Measurements from ENCODE around the gene AP5Z1.
A peak's percentile ranks its signal among the peaks of the same experiment; 100 is the strongest.

Gene AP5Z1

GRCh38 chr7:4745971-4746919 is 29.2 kb upstream of the AP5Z1 start:
- peak; percentile 25 for DNase-seq (ENCODE audit: low spot score)

DNA sequence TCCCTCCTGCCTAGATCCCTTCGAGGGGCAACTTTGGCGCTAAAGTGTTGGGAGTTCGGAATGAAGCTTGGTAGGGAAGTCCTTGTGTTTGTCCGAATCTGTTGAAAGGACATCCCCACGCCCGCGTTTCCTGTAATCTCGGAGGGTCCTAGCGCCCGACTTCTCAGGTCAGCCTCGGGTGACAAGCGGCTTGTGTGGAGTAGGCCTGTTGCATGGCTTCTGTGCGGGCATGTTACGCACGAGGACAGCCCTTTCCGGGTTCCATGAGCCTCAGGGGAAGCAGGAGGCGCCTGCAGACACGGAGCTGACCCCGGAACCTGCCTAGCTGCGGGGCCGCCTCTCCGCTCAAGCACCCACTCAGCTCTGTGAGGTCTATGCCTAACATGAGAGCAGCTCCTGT is 28.4 kb upstream of the AP5Z1 start:
- no peak for DNase-seq (ENCODE audit: low spot score)

- DNase-seq (ENCODE audit: low spot score) = no peak
Measured at GRCh38 chr7:4747746-4748145, 27.7 kb upstream of the AP5Z1 start.

DNA sequence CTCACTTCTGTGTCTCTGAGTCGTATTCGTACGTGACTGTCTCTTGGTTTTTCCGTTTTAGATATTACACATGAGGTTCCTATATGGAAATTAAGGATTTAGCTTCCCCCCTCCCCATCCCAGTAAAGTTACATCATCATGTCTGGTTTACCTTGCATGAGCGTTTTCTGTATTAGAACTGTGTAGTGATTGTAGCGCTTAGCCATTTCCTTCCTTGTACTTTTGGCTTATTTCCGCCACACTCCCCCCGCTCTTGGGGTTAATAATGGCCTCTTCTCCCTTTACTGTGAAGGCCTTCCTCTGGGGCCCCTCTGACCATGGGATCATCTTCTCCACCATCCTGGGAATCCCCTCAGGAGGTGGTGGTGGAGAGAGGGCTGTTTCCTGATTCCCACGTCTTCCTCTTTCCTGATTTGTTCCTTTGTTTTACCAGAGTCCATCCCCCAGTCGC is 27.2 kb upstream of the AP5Z1 start:
- no peak for DNase-seq (ENCODE audit: low spot score)

GRCh38 chr7:4749363-4749762 is 26.1 kb upstream of the AP5Z1 start:
- DNase-seq (ENCODE audit: low spot score) = no peak

DNA sequence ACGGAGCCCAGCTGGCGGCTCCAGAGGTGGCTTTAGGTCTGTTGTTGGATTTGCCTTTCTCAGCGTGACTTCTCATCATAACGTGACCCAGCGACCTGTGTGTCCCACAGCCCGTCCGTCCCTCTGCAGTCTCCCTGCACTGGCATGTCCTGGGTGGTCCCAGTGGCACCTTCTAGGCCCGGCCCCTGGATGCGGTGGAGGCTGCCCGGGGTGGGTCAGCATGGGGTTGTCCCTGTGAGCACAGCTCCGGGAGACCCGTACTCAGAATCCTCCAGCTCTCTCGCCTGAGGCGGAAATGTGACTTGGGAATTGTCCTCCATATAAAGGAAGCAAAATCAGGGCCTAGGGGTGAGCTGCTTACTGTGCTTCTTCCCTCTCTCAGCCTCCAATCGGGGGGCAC is 25.6 kb upstream of the AP5Z1 start:
- DNase-seq (ENCODE audit: low spot score) = no peak

DNA sequence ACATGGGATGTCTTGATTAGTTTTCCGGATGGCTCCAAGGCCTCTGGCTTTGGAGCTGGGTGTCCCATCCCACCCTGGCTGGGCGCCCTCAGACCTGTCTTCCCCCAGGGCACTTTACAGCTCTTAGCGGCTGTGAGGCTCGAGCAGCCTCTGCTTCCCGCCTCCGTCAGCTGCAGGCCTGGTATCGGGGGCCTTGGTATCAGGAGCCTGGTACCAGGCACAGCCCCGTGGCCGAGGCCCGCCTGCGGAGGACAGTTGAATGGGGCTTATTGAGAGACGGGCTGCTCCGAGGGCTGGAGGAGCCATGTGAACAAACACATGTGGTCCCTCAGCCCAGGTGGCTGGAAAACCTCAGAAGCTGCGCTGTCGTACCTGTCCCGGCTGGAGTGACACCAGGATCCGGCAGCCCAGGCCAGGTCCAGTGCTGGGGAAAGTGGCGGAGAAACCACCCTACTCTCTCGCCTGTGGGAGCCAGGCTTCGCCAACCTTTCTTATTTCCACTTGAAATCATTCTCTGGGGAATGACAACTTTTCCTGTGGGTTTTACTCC is 23.9 kb upstream of the AP5Z1 start:
- DNase-seq (ENCODE audit: low spot score) = no peak

- peak; percentile 82 for DNase-seq (ENCODE audit: low spot score)
Measured at GRCh38 chr7:4753598-4754432, 21.6 kb upstream of the AP5Z1 start.

DNA sequence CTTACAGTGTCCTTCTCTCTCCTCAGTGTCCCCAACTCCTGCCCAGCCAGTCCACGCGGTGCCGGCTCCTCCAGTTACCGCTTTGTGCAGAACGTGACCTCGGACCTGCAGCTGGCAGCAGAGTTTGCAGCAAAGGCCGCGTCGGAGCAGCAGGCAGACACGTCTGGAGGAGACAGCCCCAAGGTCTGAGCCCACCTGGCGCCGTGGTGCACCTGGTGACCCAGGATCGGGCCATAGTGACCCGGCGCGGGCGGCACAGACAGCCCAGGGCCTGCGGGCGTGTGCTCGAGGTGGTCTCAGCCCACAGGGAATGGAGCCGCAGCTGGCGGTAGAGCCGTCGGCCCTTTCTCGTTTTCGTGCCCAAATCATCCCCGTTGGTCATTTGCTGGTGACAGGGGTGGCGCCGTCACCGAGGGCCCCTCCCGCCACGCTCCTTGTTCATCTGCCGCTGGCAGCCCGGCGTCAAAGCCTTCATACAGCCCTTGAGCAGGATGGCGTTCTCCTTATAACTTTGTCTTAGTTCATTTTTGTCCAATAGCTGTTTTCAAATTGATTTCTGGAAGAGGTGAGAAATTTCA is 20.9 kb upstream of the AP5Z1 start:
- DNase-seq (ENCODE audit: low spot score) = no peak

DNA sequence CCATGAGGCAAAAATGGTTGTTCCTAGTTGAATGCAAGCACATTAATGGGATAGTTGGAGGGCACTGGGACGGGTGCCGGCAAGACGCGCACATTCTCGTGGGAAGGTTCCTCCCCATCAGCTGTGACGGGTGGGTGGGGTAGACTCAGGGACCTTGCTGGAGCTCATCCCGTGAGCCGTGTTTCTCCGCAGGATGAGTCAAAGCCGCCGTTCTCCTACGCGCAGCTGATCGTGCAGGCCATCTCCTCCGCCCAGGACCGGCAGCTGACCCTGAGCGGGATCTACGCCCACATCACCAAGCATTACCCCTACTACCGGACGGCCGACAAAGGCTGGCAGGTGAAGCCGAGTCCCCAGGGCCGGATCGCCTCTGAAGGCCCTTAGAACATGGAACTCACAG is 20.4 kb upstream of the AP5Z1 start:
- no peak for DNase-seq (ENCODE audit: low spot score)

DNA sequence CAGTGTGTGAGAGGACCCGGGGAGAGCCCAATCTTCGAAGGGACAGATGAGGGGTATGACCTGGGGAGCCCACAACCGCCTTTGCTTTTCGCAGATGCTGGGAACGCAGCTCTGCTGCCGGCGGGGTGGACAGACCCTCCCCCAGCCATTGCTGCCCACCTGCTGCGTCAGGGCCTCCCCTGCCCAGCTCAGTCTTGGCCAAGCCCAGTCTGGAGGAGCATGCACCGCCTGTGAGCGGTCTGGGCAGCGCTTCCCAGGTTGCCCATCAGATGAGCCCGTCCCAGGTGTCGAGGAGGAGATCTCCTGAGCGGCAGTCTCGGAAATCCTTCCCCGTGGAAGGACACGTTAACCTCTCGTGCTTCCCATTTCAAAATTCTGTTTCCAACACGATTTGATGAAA is 17.3 kb upstream of the AP5Z1 start:
- no peak for DNase-seq (ENCODE audit: low spot score)

GRCh38 chr7:4758791-4759190 is 16.6 kb upstream of the AP5Z1 start:
- DNase-seq (ENCODE audit: low spot score) = no peak

DNA sequence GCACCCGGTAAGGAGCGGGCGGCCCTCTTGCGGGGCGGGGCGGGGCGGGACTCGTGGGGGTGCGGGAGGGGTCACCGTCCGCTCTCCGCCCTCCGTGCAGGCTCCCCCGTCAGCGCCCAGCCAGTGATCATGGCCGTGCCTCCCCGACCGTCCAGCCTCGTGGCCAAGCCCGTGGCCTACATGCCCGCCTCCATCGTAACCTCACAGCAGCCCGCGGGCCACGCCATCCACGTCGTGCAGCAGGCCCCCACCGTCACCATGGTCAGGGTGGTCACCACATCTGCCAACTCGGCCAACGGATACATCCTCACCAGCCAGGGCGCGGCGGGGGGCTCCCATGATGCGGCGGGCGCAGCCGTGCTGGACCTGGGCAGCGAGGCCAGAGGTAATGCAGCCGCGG is 16.2 kb upstream of the AP5Z1 start:
- no peak for DNase-seq (ENCODE audit: low spot score)

GRCh38 chr7:4760952-4761351 is 14.5 kb upstream of the AP5Z1 start:
- DNase-seq (ENCODE audit: low spot score) = no peak

- no peak for DNase-seq (ENCODE audit: low spot score)
Measured at GRCh38 chr7:4762121-4763055, 13.0 kb upstream of the AP5Z1 start.

DNA sequence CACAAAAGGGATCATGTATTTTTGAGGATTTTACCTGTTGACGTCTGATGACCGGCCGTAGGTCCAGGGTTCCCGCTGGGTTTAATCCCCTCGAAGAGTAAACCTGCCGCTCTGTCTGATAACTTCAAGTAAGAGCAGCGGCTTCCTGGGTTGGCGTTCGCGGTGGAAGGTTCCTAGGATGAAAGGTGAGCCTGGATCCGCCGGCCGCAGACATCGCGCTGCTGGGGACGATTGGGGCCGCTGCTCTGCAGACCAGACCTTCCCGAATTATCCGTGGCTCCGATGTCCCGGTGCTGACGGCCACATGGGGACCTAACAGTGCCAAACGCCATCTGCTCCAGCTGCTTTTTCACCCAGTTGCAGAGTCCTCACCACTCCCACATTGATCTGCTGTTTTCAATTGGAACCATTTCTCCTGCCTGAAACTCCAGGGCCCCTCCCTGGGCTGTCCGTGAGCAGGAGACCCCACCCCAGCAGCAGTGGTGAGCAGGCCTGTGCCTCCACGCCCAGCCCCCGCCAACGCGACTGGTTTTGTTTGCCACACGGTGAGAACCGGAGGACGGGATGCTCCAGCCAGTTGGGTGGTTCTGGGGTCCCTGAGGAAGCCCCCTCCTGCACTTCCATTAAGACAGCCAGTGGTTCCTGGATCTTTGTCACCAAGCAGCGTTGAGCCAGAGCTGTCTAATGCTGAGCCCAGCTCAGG is 12.2 kb upstream of the AP5Z1 start:
- no peak for DNase-seq (ENCODE audit: low spot score)

DNA sequence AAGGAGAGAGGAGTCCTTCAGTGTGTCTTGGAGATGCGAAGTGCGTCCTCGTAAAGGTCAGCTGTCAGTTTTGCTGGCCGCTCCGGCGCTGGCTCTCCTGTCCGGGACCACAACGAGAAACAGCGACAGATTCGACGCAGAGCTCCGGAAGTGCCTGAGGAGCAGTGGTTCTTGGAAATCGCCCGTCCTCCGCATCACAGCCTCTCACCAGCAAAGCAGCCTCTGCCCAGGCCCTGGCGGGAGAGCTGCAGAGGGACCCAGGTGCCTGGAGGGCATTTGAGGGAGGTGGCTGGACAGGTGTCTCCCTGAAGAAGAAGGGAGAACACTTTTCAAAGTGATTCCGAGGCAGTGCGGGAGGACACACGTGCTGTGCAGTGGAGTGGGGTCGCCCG is 11.6 kb upstream of the AP5Z1 start:
- DNase-seq (ENCODE audit: low spot score) = no peak

DNA sequence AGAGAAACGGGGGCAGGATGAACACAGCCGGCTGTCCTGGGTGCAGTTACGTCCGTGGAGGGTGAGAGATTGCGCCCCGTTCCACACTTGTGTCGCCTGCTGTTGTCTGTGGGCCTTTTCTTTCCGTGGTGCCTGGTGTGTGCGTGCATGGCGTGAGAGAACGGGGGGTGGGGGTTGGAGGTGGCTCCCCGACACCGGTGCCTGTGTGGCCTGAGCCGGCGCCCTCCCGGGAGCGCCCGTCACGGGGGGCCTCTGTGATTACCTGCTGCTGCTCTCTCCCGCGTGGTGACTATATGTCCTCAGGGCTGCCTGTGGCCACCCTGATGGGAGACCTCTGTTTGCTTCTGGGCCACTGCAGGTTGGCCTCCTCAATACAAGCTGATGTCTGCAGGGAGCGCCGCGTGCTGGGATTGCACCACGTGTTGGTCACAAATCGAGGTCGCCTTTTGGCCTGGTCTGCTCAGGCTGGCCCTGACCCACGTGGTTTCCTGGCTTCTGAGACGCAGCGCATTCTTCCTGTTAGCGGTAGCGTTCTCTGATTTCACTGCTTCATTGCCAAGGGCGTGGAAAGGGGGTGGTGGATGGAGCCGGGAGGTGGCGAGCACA is 10.9 kb upstream of the AP5Z1 start:
- no peak for DNase-seq (ENCODE audit: low spot score)

DNA sequence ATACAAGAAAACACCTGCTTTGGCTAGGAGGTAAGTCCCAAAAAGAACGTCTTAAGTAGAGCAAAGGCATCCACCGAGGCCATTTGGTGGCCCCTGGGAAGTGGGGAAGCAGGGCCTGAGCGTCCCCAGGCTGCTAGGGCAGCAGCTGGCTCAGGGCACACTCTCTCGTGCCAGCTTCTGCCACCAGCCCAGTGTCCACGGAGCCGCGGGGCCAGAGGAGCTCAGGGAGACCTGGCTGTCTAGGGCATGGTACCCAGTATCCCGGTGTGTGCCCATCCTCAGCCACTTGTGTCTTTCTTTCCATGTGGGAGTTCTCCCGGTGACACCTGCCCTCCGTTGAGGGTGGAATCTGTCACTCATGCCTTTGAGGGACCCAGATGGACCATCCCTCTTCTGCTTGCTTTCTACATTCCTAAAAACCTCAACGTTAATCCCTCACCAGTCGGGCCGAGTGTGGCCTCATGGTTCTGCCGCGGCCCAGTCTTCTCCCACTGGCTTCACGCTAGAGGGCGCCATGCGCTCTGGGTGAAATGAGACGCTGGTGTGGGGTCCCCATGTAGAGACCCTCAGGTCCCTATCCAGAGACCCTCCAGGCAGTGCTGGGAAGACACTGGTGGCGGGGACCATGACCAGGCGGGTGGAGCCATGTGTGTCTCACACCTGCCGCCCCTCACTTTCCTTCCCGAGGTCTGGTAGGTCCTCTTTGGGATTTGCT is 9.5 kb upstream of the AP5Z1 start:
- no peak for DNase-seq (ENCODE audit: low spot score)

Measured in SW480 (cell line).